H1 (cell line): ENCODE results near the gene EIF4E. TPM values are rescaled to one million over a fixed set of nuclear protein-coding genes. Genes with fewer than 3 reads are reported as not detected.

Experiments used
- CTCF ChIA-PET: fragments of 300-600 bp; sonication (Branson Sonifier 250); formaldehyde crosslinking; loops from one replicate; lab custom pipeline; 2021; ENCODE audit not compliant: partially characterized antibody; lab: Charles Lee
- POLR2A ChIA-PET: fragments of 300-600 bp; sonication (Branson Sonifier 250); formaldehyde crosslinking; loops from one replicate; lab custom pipeline; 2021; ENCODE audit warnings: inconsistent platforms; ENCODE audit not compliant: partially characterized antibody; lab: Charles Lee
- DNase-seq, 2 experiments: peaks; one replicate each; pipeline versions ENCODE4 v3.0.0 to v3.0.0-alpha.2; 2010 to 2022; ENCODE audit warnings: low spot score in 2 of 2, low read depth in 1 of 2, mixed read lengths in 1 of 2
- FAIRE-seq: peaks from 2 replicates; lab custom pipeline; 2011; peaks lifted over from hg19 to GRCh38; lab: Jason Lieb, UNC
- H2AFZ ChIP-seq: 2 replicates; pipeline ENCODE4 v1.8.1; 2012; ENCODE audit warnings: low read length, inconsistent platforms
- H2AK5ac ChIP-seq: 2 replicates; pipeline ENCODE4 v1.6.1; 2013; ENCODE audit warnings: low read depth, low read length
- H2BK120ac ChIP-seq: replicated peaks from 2 replicates; pipeline ENCODE3; 2013; ENCODE audit warnings: low read depth, low read length, inconsistent platforms
- H2BK12ac ChIP-seq: 2 replicates; pipeline ENCODE4 v1.6.1; 2013; ENCODE audit warnings: low read depth, low read length
- H2BK15ac ChIP-seq: 2 replicates; pipeline ENCODE4 v1.6.1; 2013; ENCODE audit warnings: low read length
- H2BK20ac ChIP-seq: 2 replicates; pipeline ENCODE4 v1.6.1; 2013; ENCODE audit warnings: low read length
- H2BK5ac ChIP-seq: 2 replicates; pipeline ENCODE4 v1.6.1; 2013; ENCODE audit warnings: low read depth, low read length
- H3K14ac ChIP-seq: 2 replicates; pipeline ENCODE4 v1.6.1; 2013; ENCODE audit warnings: inconsistent platforms; ENCODE audit not compliant: insufficient read length
- H3K18ac ChIP-seq: 2 replicates; pipeline ENCODE4 v1.6.1; 2013; ENCODE audit warnings: low read length; ENCODE audit errors: extremely low read depth
- H3K23ac ChIP-seq: 2 replicates; pipeline ENCODE4 v1.6.1; 2013; ENCODE audit warnings: inconsistent platforms; ENCODE audit not compliant: insufficient read length
- H3K23me2 ChIP-seq: 2 replicates; pipeline ENCODE4 v1.6.1; 2013; ENCODE audit warnings: low read depth, low read length
- H3K27ac ChIP-seq: 2 replicates; pipeline ENCODE4 v1.6.1; 2011; ENCODE audit warnings: low read depth, low read length, inconsistent platforms
- H3K27me3 ChIP-seq, 4 experiments: replicated peaks in 1 of 4; 1 replicate in 1 of 4; 2 replicates in 3 of 4; pipeline versions ENCODE4 v1.6.1 to v1.8.1; 2011 to 2013; ENCODE audit warnings: low read length in 3 of 4, mild to moderate bottlenecking in 3 of 4, inconsistent platforms in 2 of 4, mixed read lengths in 2 of 4, moderate library complexity in 1 of 4; ENCODE audit not compliant: control insufficient read depth in 3 of 4, insufficient read depth in 3 of 4; ENCODE audit errors: extremely low read depth in 1 of 4
- H3K36me3 ChIP-seq, 4 experiments: 2 replicates each; pipeline versions ENCODE4 v1.6.1 to v1.8.1; 2011 to 2013; ENCODE audit warnings: mild to moderate bottlenecking in 4 of 4, low read length in 3 of 4, moderate library complexity in 2 of 4, control low read depth in 1 of 4, inconsistent platforms in 1 of 4; ENCODE audit not compliant: insufficient read depth in 4 of 4, control insufficient read depth in 2 of 4
- H3K4ac ChIP-seq: replicated peaks from 2 replicates; pipeline ENCODE3; 2013; ENCODE audit warnings: low read length, low read depth, mixed read lengths, inconsistent platforms; ENCODE audit not compliant: insufficient read length
- H3K4me1 ChIP-seq, 4 experiments: replicated peaks in 1 of 4; 1 replicate in 1 of 4; 2 replicates in 3 of 4; pipeline versions ENCODE4 v1.6.1 to v1.8.1; 2011 to 2013; ENCODE audit warnings: low read length in 3 of 4, inconsistent platforms in 2 of 4, mixed read lengths in 1 of 4; ENCODE audit not compliant: insufficient read depth in 4 of 4, control insufficient read depth in 3 of 4
- H3K4me2 ChIP-seq, 2 experiments: 2 replicates each; pipeline versions ENCODE4 v1.6.1 to v1.8.1; 2011 to 2013; ENCODE audit warnings: low read depth in 2 of 2, low read length in 2 of 2, control low read depth in 1 of 2, inconsistent platforms in 1 of 2, mild to moderate bottlenecking in 1 of 2; ENCODE audit not compliant: insufficient read depth in 1 of 2
- H3K4me3 ChIP-seq, 4 experiments: fragments of 200-600, 300-600 bp in 1 of 4; sonication (generic), shearing (Covaris generic), sonication (Bioruptor Twin) in 1 of 4; 2 replicates each; pipeline versions ENCODE4 v1.5.1 to v1.8.1; 2011 to 2016; ENCODE audit warnings: low read length in 4 of 4, low read depth in 3 of 4, control low read depth in 2 of 4, inconsistent platforms in 2 of 4, mild to moderate bottlenecking in 2 of 4, mixed read lengths in 1 of 4, moderate library complexity in 1 of 4; ENCODE audit not compliant: insufficient read depth in 2 of 4; ENCODE audit errors: extremely low read depth in 1 of 4
- H3K56ac ChIP-seq: replicated peaks from 2 replicates; pipeline ENCODE3; 2013; ENCODE audit warnings: low read depth, mild to moderate bottlenecking, mixed read lengths, low read length, inconsistent platforms; ENCODE audit not compliant: insufficient read length
- H3K79me1 ChIP-seq: 2 replicates; pipeline ENCODE4 v1.6.1; 2013; ENCODE audit warnings: low read depth, low read length, control low read depth
- H3K79me2 ChIP-seq, 2 experiments: 2 replicates each; pipeline versions ENCODE4 v1.6.1 to v1.8.1; 2012 to 2013; ENCODE audit warnings: low read length in 2 of 2, mild to moderate bottlenecking in 2 of 2, inconsistent platforms in 1 of 2; ENCODE audit not compliant: insufficient read depth in 2 of 2, control insufficient read depth in 1 of 2
- H3K9ac ChIP-seq, 4 experiments: replicated peaks in 1 of 4; 1 replicate in 1 of 4; 2 replicates in 3 of 4; pipeline versions ENCODE4 v1.6.1 to v1.8.1; 2011 to 2013; ENCODE audit warnings: low read depth in 3 of 4, low read length in 3 of 4, control low read depth in 2 of 4, mild to moderate bottlenecking in 2 of 4, moderate library complexity in 2 of 4, inconsistent platforms in 1 of 4; ENCODE audit errors: extremely low read depth in 1 of 4
- H3K9me3 ChIP-seq, 2 experiments: 2 replicates each; pipeline versions ENCODE4 v1.6.1 to v1.8.1; 2012 to 2013; ENCODE audit warnings: mild to moderate bottlenecking in 2 of 2, moderate library complexity in 2 of 2, control low read depth in 1 of 2, inconsistent platforms in 1 of 2, low read depth in 1 of 2, low read length in 1 of 2, mixed read lengths in 1 of 2; ENCODE audit not compliant: insufficient read depth in 2 of 2
- H4K20me1 ChIP-seq, 2 experiments: replicated peaks in 1 of 2; 2 replicates each; pipeline versions ENCODE3 to v1.8.1; 2011 to 2013; ENCODE audit warnings: inconsistent platforms in 2 of 2, low read length in 2 of 2, mild to moderate bottlenecking in 1 of 2; ENCODE audit not compliant: insufficient read depth in 2 of 2, control insufficient read depth in 1 of 2
- H4K5ac ChIP-seq: 2 replicates; pipeline ENCODE4 v1.6.1; 2013; ENCODE audit warnings: low read length, low read depth, mixed read lengths, inconsistent platforms; ENCODE audit not compliant: insufficient read length
- H4K8ac ChIP-seq: 2 replicates; pipeline ENCODE4 v1.8.0; 2013; ENCODE audit warnings: mild to moderate bottlenecking, moderate library complexity, low read length, inconsistent platforms; ENCODE audit not compliant: insufficient read depth; ENCODE audit errors: extremely low read depth
- H4K91ac ChIP-seq: replicated peaks from 2 replicates; pipeline ENCODE3; 2013; ENCODE audit warnings: low read length, mixed read lengths, inconsistent platforms; ENCODE audit not compliant: insufficient read length
- BCL11A ChIP-seq, 2 experiments: IDR thresholded peaks; one replicate each; pipeline ENCODE4 v1.6.1; 2011; ENCODE audit warnings: low read depth in 2 of 2, low read length in 2 of 2, mild to moderate bottlenecking in 2 of 2
- EZH2 ChIP-seq: fragments of 200-600 bp; sonication (generic); IDR thresholded peaks from 2 replicates; pipeline ENCODE4 v1.7.1; 2012; ENCODE audit warnings: low read depth, mild to moderate bottlenecking, moderate library complexity, low read length, inconsistent platforms; ENCODE audit not compliant: severe bottlenecking
- GABPA ChIP-seq: IDR thresholded peaks from 2 replicates; pipeline ENCODE4 v1.6.1; 2011; ENCODE audit warnings: mild to moderate bottlenecking, low read length, moderate library complexity, borderline replicate concordance; ENCODE audit not compliant: insufficient read depth
- HDAC2 ChIP-seq, 2 experiments: fragments of 300-600 bp in 1 of 2; sonication (generic) in 1 of 2; IDR thresholded peaks; 2 replicates each; pipeline ENCODE4 v1.6.1; 2011 to 2012; ENCODE audit warnings: low read depth in 2 of 2, low read length in 2 of 2, mild to moderate bottlenecking in 2 of 2, moderate library complexity in 2 of 2, borderline replicate concordance in 1 of 2, inconsistent platforms in 1 of 2
- HDAC6 ChIP-seq: IDR thresholded peaks from one replicate; pipeline ENCODE4 v1.7.1; 2012; ENCODE audit warnings: low read depth, mild to moderate bottlenecking, inconsistent platforms, low read length, moderate library complexity
- PHF8 ChIP-seq: fragments of 200-600 bp; sonication (generic); conservative IDR thresholded peaks from 2 replicates; pipeline ENCODE4 v1.7.1; 2012; ENCODE audit warnings: low read depth, mild to moderate bottlenecking, inconsistent platforms, low read length, moderate library complexity
- RFX5 ChIP-seq: IDR thresholded peaks from 2 replicates; pipeline ENCODE4 v1.6.1; 2011; ENCODE audit warnings: low read depth, low read length, improper control_type of control experiment, borderline replicate concordance
- SIRT6 ChIP-seq: IDR thresholded peaks from one replicate; pipeline ENCODE4 v1.7.1; 2012; ENCODE audit warnings: low read length, inconsistent platforms
- SP2 ChIP-seq: IDR thresholded peaks from 2 replicates; pipeline ENCODE4 v1.6.1; 2012; ENCODE audit warnings: mild to moderate bottlenecking, low read length, inconsistent platforms
- SP4 ChIP-seq: IDR thresholded peaks from 2 replicates; pipeline ENCODE4 v1.6.1; 2012; ENCODE audit warnings: low read length, inconsistent platforms
- SRF ChIP-seq: IDR thresholded peaks from 2 replicates; pipeline ENCODE4 v1.6.1; 2011; ENCODE audit warnings: mild to moderate bottlenecking, low read depth, low read length, moderate library complexity
- WGBS, 2 experiments: shearing (Covaris generic) in 1 of 2; methylation state at CpG; one replicate each; pipeline versions ENCODE4 v1.1.6 to v1.1.7; 2013 to 2015; ENCODE audit warnings: low lambda C conversion rate in 2 of 2, mixed read lengths in 2 of 2, inconsistent platforms in 1 of 2, low coverage in 1 of 2, missing lambda C conversion rate in 1 of 2; ENCODE audit not compliant: insufficient replicate concordance in 2 of 2, insufficient coverage in 1 of 2, insufficient read length in 1 of 2; ENCODE audit errors: extremely low coverage in 1 of 2, missing lambda C conversion rate in 1 of 2; 5-methylcytosine and 5-hydroxymethylcytosine counted together
- polyA plus RNA-seq, 7 experiments: library from polyadenylated mRNA; depleted of rRNA in 3 of 7; stranded (reverse) in 5 of 7; unstranded in 2 of 7; fragments of >200 nt in 5 of 7; fragments of 200-250 nt in 2 of 7; gene quantifications; 1 replicate in 5 of 7; 2 replicates in 1 of 7; 4 replicates in 1 of 7; pipeline versions ENCODE4 v1.2.1 to v1.2.3, GENCODE V29; 2011 to 2013; ENCODE audit warnings: missing spikeins in 2 of 7, mixed read lengths in 2 of 7
- total RNA-seq: library from RNA; stranded (reverse); fragmentation: NEBNext Ultra II Directional; extraction: Animal tissue kit (Norgen Biotek cat#: 25700); gene quantifications from 2 replicates; pipeline ENCODE4 v1.2.1, GENCODE V29; 2021
- TF ChIP-seq, protein P1 (sequence below), 3 experiments: IDR thresholded peaks; 1 replicate in 2 of 3; 2 replicates in 1 of 3; pipeline versions ENCODE4 v1.5.1 to v1.6.1; 2011; ENCODE audit warnings: low read length in 3 of 3, mild to moderate bottlenecking in 3 of 3, inconsistent platforms in 2 of 3, low read depth in 1 of 3, moderate library complexity in 1 of 3; ENCODE audit not compliant: insufficient read depth in 1 of 3; ENCODE audit errors: control extremely low read depth in 1 of 3

EIF4E gene
- total and polyA plus RNA-seq, 2 of the 8 experiments (the other 6 are each of a cell fraction or from before 2014, with no cell fraction given) = 59.6 to 185 TPM

DNA sequence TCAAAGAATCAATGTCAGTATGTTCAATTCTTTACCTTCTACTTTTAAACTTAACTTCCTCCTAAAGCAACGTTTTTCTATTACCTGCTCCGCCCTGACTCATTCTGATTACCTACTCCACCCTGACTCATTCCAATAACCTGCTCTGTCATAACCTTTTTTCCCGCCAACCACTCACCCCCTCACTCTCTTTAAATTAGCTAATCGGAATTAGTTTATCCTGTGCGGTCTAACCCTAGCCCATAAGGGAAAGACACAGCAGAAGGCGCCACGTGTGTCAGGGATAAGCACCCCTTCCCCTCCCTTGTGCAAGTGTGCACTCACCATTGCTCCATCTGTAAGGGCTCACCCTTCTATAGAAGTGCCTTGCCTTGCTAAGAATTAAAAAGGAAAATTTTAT, 64.4 kb downstream of the EIF4E start:
- Histone ChIP-seq H3K4me3 (no peak overlapping the region), H3K4ac (no peak overlapping the region), H2BK5ac (no peak overlapping the region), H4K8ac (no peak overlapping the region), H2AK5ac (no peak overlapping the region), H3K18ac (no peak overlapping the region), H2BK12ac (no peak overlapping the region), H3K56ac (no peak overlapping the region), H3K36me3 (no peaks in the 10 kb centered on the region), H3K9me3 (no peaks in the 10 kb centered on the region), H3K9ac (no peak overlapping the region), H3K4me1 (no peaks in the 10 kb centered on the region), H3K79me1 (no peaks in the 10 kb centered on the region), H3K27ac (no peak overlapping the region), H4K91ac (no peak overlapping the region), H3K27me3 (no peaks in the 10 kb centered on the region), H4K5ac (no peak overlapping the region), H2AFZ (no peak overlapping the region), H3K4me2 (no peak overlapping the region), H3K23me2 (peaks cover 2% of the 10 kb centered on the region; the same call in 1 of the 2 replicates), H2BK15ac (no peak overlapping the region), H3K79me2 (no peaks in the 10 kb centered on the region), H2BK20ac (no peak overlapping the region), H2BK120ac (no peak overlapping the region), H3K23ac (no peak overlapping the region), H4K20me1 (no peaks in the 10 kb centered on the region), H3K14ac (no peak overlapping the region)
- 83 to 100% methylated on average over 1 to 7 of the region's 7 CpGs for WGBS, 2 experiments
- CTCF ChIA-PET = interaction anchor here (0.6 kb wide), 1 partner anchor 549 kb away, joined by 3 read pairs; no protein-coding TSS in a partner anchor
- FAIRE-seq (no peak), DNase-seq (no peak)
- POLR2A ChIA-PET = no interaction called here
- TF ChIP-seq PHF8 (no peak), HDAC6 (no peak), SRF (no peak), RFX5 (no peak), GABPA (no peak), SIRT6 (no peak), EZH2 (no peak), SP2 (no peak), HDAC2 (IDR thresholded peaks at IDR 0.05; ENCODE audit: borderline replicate concordance in 1 of 2, low read depth in 2 of 2, low read length in 2 of 2) (no peak), BCL11A (IDR thresholded peaks at IDR 0.05; ENCODE audit: low read depth in 2 of 2, low read length in 2 of 2) (no peak), SP4 (no peak)
- TF ChIP-seq, protein P1, sequence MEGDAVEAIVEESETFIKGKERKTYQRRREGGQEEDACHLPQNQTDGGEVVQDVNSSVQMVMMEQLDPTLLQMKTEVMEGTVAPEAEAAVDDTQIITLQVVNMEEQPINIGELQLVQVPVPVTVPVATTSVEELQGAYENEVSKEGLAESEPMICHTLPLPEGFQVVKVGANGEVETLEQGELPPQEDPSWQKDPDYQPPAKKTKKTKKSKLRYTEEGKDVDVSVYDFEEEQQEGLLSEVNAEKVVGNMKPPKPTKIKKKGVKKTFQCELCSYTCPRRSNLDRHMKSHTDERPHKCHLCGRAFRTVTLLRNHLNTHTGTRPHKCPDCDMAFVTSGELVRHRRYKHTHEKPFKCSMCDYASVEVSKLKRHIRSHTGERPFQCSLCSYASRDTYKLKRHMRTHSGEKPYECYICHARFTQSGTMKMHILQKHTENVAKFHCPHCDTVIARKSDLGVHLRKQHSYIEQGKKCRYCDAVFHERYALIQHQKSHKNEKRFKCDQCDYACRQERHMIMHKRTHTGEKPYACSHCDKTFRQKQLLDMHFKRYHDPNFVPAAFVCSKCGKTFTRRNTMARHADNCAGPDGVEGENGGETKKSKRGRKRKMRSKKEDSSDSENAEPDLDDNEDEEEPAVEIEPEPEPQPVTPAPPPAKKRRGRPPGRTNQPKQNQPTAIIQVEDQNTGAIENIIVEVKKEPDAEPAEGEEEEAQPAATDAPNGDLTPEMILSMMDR (IDR thresholded peaks at IDR 0.05; ENCODE audit: control extremely low read depth in 1 of 3, insufficient read depth in 1 of 3, low read depth in 1 of 3, low read length in 3 of 3) = no peak
